Limb (tissue), 2 donors: ENCODE results near the gene DELE1.
A peak's percentile ranks its signal among the peaks of the same experiment; 100 is the strongest.

Source experiments
- DNase-seq, 2 donors: peaks; one replicate each; pipeline ENCODE4 v3.0.0-alpha.2; 2016; ENCODE audit errors: extremely low spot score in 2 of 2

The DELE1 gene, protein sequence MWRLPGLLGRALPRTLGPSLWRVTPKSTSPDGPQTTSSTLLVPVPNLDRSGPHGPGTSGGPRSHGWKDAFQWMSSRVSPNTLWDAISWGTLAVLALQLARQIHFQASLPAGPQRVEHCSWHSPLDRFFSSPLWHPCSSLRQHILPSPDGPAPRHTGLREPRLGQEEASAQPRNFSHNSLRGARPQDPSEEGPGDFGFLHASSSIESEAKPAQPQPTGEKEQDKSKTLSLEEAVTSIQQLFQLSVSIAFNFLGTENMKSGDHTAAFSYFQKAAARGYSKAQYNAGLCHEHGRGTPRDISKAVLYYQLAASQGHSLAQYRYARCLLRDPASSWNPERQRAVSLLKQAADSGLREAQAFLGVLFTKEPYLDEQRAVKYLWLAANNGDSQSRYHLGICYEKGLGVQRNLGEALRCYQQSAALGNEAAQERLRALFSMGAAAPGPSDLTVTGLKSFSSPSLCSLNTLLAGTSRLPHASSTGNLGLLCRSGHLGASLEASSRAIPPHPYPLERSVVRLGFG

DNA sequence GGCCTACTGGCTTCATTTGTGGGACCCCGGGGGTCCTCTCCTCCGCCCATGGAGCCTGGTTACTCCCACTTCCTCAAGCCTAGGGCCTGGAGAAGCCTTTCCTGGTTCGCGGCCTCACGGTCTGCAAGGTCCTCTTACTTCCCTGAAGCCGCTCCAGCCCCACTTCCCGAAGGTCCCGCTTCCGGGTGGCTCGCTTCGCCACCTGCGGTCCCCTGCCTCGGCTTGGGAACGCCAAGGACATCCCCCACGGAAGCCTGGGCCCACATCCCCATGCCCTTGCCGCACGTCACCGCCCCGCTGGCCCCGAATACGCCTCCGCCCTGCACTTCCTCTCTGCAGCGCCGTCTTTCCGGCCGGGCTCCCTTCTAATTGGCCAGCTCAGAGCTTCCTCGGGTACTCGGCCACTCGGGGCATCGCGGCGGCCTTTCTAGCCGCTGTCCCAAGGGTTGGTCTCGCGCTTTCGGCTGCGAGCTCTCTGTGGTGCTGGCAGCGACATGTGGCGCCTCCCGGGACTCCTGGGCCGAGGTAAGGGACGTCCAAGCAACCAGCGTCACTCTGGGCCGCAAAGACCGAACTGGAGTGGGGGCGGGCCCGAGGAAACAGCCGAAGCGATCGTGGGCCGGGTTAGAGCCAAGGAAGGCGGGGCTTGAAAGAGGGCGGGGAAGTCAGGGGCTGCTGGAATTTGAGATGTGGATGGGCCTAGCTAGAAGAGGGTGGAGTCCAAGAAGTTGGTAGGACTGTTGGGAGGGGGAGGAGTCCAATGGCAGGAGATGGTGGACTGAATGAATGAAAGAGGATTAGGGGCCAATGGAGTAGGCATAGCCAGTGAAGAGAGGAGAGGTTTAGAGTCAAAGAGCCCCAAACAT lies at the start of gene DELE1:
Gene DELE1 (plus strand): TSS at position 424 of the 866 bp plus-strand sequence. CDS start 71 bp downstream, at position 495.
- peak; percentile 94 for DNase-seq

DNA sequence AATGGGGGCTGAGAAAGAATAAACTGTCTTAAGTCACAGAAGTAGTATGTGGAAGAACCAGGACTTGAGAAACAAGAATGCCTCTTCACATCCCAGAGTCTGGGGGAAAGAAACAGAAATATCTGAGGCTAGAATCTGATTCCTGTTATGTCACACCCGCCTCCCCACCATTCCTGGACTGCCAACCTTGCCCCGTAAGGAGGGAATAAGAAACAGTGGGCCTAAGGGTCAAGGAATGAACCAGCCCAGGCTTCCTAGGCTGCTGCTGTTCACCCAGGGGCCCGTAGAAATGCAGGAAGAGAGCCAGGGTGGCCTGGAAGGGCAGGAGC lies 49.8 kb upstream of the DELE1 start:
- DNase-seq = no peak

DNA sequence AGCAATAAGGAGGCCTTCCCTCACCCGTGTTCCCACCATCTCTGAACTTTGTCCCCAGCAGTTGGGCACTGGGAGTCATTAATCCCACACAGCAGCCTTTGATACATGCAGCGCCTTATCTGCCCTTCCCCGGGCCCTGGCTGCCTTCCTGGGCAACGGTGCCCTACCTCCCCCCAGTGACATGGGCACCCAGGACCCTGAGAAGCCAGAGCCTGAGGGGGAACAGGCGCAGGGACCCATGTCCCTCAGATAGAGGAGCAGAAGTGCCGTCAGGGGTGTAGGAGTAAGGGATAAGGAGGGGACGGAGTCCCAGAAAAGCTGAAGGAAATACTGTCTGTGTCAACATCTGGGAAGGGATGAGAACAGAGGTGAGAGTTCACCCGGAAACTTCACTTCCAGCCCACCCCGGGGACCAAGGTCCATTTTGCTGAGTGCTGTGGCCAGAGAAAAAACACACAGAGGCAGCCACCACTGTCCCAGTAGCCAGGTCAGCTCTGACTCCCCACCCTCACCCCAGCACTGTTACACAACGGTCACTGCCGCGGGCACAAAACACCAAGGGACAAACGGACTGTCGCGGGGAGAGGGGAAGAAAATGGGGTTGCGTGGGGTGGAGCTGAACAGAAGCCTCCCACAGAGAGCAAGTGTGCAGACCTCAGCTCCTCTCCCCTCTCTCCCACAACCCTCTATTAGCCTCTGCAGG lies 49.3 kb upstream of the DELE1 start:
- DNase-seq = peak in 1 of 2 donors; percentile 16

DNA sequence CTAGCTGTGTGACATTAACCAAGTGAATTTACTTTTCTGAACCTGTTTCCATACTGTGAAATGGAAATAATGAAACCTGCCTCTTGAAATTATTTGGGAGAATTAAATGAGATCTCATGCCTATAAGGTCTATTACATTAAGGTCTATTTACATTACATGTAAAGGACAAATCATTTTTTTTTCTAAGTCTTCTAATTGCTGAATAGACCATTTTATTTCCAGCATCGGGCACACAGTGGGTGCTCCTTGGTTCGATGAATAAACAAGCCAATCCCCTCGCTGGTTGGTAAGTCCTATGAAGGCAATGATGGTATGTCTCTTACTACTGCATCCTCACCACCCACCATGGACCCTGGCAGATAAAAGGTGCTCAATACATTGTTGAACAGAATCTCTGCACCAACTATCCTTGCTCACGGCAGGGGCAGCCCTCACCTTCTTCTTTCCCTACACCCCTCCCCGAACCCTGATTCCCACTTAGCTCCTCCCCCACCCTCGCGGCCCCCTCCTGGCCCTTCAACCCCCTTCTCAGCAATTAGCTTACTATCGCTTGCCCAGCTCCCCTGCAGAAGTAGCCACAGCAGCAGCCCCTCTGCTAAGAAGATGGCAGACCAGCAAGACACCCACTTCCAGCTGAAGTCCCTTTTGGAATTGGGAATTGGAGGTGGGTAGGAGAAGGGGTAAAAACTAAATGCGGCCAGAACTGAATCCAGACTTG lies 48.5 kb upstream of the DELE1 start:
- peak in 1 of 2 donors; percentile 29 for DNase-seq

DNA sequence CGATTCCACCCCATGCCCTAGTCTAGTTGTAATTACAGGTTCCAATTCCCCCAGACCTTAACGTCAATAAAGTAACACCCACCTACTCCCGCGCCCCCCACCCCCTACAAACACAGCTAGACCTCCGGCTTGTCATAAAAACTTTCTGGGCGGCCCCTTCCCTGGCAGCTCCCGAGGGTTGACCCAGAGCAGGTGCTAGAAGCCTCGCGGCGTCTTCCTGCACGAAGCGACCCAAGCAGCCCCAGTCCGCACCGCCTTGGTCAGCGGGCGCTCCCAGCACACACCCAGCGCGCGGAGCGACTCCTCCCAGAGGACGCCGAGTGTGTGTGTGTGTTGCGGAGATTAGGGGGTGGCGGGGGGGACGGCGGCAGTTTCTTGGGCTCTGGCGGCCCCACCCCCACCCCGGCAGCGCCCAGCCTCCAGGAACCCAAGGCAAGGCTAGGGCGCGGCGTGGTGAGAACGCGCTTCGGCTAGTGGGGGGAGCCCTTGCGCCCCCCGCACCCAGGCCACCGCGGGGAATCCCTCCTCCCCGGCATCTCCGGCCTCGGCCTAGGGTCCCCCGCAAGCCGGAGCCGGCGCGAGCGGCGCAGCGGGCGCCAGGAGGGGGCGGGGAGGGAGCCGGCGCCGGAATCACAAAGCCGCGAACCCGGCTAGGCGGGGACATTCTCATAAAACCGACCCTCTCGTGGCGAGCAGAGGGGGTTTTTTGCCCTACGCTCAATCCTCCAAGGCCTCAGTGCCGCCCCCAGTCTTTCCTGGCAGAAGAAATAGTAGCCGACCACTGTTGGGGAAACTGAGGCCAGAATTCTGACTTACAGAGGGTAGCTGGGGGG lies 47.7 kb upstream of the DELE1 start:
- DNase-seq = peak in 1 of 2 donors; percentile 57

DNA sequence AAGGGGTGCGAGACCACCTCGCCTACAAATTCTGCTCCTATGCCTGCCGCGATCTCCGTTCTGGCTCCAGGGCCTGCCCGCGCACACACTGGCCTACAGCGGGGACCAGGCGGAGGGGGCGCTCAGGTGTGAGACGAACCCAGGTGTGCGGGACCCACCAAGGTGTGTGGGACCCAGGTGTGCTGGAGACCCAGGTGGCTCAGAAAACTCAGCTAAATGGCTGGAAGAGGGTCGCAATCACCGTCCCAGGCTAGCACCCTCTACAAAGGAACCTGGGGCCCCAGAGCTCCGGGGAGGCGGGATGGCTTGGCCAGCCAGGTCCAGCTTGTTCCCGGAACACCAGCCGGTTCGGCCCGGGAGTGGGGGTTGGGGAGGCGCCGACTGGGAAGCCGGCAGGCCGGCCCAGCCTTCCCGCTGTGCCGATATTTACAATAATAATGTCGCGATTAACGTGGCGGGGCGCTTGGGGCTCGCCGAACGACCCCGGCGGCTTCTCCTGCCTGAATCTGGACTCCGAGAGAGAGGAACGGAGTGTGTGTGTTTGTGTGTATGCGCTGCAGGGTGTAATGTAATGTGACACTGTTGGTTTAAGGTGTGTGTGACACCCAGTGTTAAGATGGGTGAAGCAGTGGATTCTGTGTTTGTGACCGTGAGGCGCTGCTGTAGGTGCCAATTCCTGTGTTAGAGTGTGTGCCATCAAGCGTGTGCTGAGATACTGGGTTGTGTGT lies 46.9 kb upstream of the DELE1 start:
- peak in 1 of 2 donors; percentile 35 for DNase-seq

DNA sequence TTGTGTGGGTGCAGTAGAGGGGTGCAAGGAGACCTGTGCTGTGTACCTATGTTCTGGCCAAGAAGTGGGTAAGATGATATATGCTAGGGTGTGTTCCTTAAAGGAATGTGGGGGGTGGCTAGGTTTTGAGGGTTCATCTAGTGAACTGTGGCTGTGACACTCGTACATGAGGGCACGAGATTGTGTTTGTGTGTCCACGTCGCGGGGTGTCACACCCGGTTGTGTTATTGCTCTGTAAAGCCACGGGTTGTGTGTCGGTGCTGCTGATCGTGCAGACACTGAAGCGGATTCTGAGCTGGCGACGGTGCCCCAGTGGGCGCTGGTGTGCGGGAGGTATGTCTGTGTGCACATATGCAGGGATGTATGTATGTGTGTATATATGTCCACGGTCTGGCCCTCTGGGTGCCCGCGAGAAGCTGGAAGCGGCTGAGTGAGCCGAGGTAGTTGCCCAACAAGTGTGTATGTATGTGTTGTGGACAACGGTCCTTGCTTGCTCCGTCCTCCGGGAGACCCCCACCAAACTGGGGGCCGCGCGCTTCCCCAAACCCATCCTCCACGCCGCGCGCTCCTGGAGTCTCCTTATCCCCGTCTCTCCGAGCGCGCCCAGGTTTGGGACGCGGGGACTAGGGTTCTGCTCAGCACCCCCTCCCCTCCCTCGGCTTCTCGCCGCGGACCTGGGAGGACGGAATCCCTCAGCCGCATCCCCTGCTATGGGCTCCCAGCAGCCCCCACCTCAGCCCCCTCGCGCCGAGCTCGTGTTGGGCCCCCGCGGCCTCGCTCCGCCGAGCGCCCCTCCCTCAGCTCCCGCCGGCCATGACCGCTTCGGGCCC lies 46.1 kb upstream of the DELE1 start:
- DNase-seq = peak in 1 of 2 donors; percentile 60

DNA sequence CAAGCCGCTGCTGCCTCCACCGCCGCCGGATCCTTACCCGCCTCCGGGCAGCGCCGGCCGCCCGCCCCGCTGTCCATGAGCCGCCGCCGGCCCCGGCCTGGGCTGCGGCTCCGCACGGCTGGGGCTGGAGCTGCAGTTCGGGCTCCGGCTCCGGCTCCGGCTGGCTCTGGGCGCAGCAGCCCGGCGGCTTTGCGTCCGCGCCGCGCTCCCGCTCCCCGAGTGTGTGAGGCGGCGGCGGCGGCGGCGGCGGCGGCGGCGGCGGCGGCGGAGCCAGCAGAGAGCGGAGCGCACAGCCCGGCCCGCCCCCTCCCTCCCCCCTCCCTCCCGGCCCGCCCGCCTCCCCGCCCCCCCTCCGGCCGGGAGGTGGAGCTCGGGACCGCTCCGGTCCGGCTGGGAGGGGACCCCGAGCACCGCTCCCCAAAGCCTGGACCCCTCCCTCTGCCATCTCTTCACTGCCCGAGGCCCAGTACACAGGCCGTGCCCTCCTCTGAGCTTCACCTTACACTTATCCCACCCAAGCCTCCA lies 45.4 kb upstream of the DELE1 start, which contains the start of gene PCDH1:
Gene PCDH1 (minus strand): TSS at position 225 of the 525 bp plus-strand sequence. CDS start 148 bp downstream, at position 77.
- peak in 1 of 2 donors; percentile 75 for DNase-seq

DNA sequence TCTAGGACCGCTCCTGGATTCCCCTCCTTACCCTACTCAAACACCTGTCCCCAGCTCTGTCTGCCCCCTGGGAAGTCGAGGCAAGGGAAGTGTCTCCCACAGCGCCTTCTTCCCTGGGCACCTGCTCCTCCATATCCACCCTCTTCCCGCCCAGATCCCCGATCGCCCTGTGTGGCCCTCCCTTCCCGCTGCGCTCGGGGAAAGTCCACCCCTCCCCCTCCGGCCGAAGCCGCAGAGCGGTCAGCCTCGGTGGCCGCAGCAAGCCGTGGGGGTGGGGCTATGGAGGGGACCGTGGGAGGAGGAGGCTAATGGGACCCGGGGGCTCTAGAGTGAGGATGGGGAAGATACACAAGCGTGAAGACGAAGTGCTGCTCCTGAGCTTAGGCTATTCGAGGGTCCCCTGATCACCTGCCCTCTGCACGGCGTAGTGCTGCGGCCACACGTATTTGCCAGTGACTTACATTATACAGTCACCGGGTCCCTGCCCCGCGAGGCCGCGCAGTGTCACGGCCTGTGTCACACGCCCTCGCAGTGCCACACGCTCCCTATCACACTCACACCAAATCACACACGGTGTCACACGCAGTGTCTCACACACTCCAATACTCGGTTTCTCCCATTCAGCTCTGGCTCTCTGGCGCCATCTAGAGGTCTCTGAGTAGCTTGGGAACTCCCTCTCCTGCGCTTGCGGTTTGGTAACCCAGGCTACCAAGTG lies 44.8 kb upstream of the DELE1 start:
- peak; percentile 89 to 90 for DNase-seq

DNA sequence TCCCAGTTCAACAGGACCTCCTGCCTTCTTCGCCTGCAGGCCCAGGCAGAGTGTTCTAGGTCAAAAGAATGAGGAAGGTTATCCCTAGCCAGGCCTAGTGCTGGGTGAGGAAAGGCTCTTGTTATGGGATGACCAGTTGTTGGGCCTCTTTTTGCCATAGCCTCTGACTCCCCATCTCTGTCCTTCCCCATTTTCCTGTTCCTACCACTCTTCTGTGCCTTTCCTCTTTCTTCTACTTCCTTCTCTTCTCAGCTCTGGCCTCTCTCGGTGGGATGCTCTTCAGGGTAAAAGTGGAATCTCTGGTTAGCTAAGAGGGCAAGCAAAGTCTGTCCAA lies 44.3 kb upstream of the DELE1 start:
- DNase-seq = no peak

DNA sequence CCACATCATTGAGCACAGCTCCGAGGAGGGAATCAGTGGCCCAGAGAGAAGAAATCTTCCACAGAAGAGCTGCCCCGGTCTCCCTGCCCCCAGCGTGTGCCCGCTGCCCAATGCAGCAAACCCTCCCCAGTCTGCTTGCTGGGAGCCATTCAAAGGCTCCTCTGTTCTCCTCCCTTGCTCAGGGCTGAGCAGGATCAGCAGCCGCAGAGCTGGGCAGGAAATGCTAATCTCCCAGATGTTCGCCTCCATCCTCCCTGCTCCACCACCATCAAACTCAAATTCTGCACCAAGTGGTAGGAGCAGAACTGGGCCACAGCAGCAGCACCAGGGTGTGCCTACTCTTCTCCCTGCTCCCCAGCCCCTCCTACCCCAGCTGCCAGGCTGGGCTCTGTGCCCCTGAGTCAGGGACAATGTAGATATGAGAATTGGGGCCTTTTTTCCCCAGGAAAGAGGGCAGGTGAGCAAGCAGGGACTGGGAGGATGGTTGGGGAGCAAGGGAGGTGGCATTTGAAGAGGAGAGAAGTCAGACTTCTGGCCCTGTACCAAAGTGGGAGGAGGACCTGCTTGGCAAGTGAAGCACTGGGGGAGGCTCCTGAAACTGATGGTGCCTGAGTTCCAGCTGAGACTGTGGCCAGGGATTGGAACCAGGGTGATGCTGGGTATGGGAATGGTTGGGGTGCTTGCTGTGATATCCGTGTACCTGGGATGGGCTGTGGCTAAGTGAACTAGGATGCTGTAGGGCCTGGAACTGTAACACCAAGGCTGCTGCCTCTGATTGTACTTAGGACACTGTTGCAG lies 43.5 kb upstream of the DELE1 start:
- no peak for DNase-seq

DNA sequence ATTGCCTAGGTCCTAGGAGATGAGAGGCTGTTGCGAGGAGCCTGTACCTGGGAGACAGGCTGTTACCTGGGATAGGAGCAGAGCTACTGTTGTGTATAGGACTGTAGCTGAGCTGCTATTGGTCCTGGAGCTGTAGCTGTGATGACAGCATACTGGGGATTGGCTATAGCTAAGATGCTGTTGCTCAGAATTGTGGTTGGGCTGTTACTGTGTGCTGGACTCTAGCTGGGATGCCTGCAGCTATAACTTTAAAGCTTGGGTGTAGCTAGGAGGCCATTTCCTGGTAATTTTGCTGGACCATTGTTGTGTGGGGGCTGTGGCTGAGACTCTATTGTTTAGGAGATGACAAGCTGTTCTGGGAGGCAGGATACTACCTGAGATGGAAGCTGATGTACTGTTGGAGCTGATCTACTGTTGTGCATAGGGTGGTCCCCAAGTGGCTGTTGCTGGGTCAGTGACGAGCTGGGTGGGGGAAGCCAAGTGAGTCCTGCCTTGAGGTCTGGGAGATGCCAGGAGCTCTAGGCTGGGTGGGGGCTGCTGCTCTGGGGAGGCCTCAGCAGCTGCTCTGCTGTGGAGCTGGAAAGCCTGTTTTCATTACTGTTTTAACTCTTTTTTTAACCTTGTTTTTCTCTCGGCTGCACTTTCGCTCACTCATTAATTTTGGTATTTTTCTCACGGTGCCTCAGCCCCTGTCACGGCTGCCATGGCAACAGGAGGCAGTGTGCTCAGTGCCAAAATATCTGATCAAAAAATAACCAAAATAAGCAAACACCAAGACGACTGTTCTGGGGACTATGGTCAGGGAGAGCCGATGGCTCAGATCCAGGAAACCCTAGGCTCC lies 42.5 kb upstream of the DELE1 start:
- DNase-seq = no peak

DNA sequence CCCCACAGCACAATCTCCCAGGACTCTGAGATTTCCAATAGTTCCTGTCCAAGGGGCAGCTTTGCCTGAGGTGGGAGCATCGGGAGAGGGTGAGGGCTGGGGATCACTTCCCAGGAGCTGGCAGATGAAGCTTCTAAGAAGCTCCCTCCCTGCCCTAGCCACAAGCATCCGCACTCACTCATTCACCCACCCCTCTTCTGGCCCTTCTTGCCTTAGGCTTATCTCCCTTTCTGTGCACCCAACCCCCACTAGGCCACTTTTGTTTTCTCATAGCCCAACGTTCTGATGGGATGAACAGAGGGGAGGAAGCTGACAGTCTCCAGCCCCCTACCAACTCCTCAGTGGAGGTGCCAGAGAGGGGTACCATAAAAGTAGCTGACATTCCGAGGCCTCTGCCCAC lies 41.8 kb upstream of the DELE1 start:
- no peak for DNase-seq

DNA sequence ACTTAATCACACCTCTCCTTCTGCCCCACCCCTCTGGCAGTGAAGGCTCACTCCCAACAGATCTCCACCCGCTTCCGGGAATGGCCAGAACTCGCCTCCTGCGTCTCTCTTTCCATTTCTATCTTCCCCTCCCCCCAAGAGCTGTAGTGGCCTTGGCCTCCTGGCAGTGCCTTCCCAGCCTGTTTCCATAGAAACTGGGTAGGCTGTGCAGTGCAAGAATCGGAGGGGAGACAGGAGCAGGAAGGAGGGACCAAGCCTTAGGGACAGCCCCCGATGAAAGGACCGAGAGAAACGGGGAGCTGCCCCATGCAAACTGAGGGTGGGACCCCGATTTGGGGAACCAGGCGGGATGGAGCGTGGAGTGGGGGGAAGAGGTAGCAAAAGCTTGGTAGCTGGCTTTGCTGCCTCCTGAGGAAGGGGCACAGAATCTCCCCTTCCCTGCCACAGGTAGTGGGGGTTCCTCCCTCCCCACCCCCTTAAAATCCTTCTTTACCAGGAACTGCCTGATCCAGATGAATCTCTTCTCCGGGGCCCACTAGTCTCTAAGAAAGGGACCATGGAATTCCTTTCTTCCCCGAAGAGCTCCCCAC lies 41.0 kb upstream of the DELE1 start:
- peak in 1 of 2 donors; percentile 47 for DNase-seq

DNA sequence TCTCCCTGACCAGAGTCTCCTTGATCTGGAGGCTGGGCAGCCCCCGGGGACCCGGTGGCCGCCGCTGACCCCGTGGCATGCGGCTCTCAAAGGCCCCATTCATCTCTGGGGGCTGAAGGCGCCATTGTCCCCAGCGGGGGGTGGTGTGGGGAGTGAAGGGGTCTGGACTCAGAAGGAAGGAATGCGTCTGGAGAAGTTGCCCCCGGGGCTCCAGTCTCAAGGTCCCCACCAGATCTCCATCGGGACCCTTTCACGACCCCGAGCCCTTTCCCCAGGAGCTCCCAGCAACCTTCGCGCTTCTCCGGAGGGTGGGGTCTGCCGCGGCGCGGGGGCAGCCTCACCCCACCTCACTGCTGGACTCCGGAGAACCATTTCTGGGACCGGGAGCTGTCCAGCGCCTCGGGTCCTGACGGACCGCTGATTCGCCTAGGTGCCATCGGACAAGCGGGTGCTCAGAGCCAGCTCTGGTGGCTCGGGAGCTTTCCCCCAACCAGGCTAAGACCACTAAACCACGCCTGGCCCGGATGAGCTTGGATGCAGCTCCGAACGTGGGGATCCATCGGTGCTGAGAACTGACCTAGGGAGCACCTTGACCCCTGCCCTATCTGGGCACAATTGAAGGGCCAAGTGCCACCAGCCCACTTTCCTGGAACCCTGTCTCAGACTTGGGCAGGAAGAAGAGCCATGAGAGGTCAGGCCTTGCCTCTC lies 40.3 kb upstream of the DELE1 start:
- DNase-seq = peak; percentile 38 to 81
